ENCODE results near the gene NTN4. TPM values are rescaled to one million over a fixed set of nuclear protein-coding genes. Genes with fewer than 3 reads are reported as not detected.

The NTN4 gene
- total RNA-seq, 1 experiment from 2014 or later, result not detected

GRCh38 chr12:95611676-95612309 lies 178.8 kb downstream of the NTN4 start:
- Histone ChIP-seq H3K4me1 (ENCODE audit: low read length) (no peaks in the 10 kb centered on the region), H4K20me1 (ENCODE audit: insufficient read depth, low read depth, low read length) (no peaks in the 10 kb centered on the region), H3K79me2 (ENCODE audit: low read length) (no peaks in the 10 kb centered on the region), H3K36me3 (ENCODE audit: insufficient read depth, low read length) (no peaks in the 10 kb centered on the region), H3K9ac (ENCODE audit: low read length) (no peak overlapping the region), H3K9me3 (ENCODE audit: low read length) (no peaks in the 10 kb centered on the region), H3K9me2 (replicated peaks; ENCODE audit: insufficient read depth, low read length) (no peaks in the 10 kb centered on the region), H3K4me3 (ENCODE audit: low read length) (no peak overlapping the region), H2AFZ (ENCODE audit: low read length) (no peak overlapping the region), H3K27ac (ENCODE audit: low read length) (no peak overlapping the region), H3K27me3 (ENCODE audit: low read length) (no peaks in the 10 kb centered on the region), H3K4me2 (ENCODE audit: low read depth, low read length, poor library complexity, severe bottlenecking) (no peak overlapping the region)
- DNase-seq, result no peak

- no peaks in the 10 kb centered on the region for H4K20me1 ChIP-seq (ENCODE audit: insufficient read depth, low read depth, low read length)
- no peak overlapping the region for H3K27ac ChIP-seq (ENCODE audit: low read length)
- no peaks in the 10 kb centered on the region for H3K79me2 ChIP-seq (ENCODE audit: low read length)
- no peak overlapping the region for H3K9ac ChIP-seq (ENCODE audit: low read length)
- H3K4me1 ChIP-seq (ENCODE audit: low read length), result no peaks in the 10 kb centered on the region
- H3K4me2 ChIP-seq (ENCODE audit: low read depth, low read length, poor library complexity, severe bottlenecking), result no peak overlapping the region
- H3K9me2 ChIP-seq (replicated peaks; ENCODE audit: insufficient read depth, low read length), result no peaks in the 10 kb centered on the region
- no peak overlapping the region for H3K4me3 ChIP-seq (ENCODE audit: low read length)
- H3K36me3 ChIP-seq (ENCODE audit: insufficient read depth, low read length), result no peaks in the 10 kb centered on the region
- no peak overlapping the region for H2AFZ ChIP-seq (ENCODE audit: low read length)
- DNase-seq, result no peak
- H3K9me3 ChIP-seq (ENCODE audit: low read length), result no peaks in the 10 kb centered on the region
- H3K27me3 ChIP-seq (ENCODE audit: low read length), result no peaks in the 10 kb centered on the region
These were observed 182.1 kb downstream of the NTN4 start for GRCh38 chr12:95608252-95609033.

Small RNA genes within 50 kb of the gene (small RNA-seq; reads per million reads assigned to genes)
- gene RF00019, result not detected
- not detected for gene RNU6-247P

Other genes with a start within 250 kb of the NTN4 start
- 0.11 TPM in 1 of 2 replicates, not detected in the other for gene USP44, start 239.3 kb downstream of the NTN4 start, total RNA-seq (2014; rRNA removed; shearing (Covaris generic); ENCODE audit: low replicate concordance)
- gene SNRPF, start 68.2 kb upstream of the NTN4 start, total RNA-seq (2014; rRNA removed; shearing (Covaris generic); ENCODE audit: low replicate concordance), result 17.6 and 41.4 TPM in 2 replicates
- 0.07 TPM in 1 of 2 replicates, not detected in the other for gene CCDC38, start 151.8 kb upstream of the NTN4 start, total RNA-seq (2014; rRNA removed; shearing (Covaris generic); ENCODE audit: low replicate concordance)
- 0.29 and 0.56 TPM in 2 replicates for gene AMDHD1, start 152.6 kb upstream of the NTN4 start, total RNA-seq (2014; rRNA removed; shearing (Covaris generic); ENCODE audit: low replicate concordance)
- 0.07 and 0.69 TPM in 2 replicates for gene HAL, start 205.6 kb upstream of the NTN4 start, total RNA-seq (2014; rRNA removed; shearing (Covaris generic); ENCODE audit: low replicate concordance)
- gene LTA4H, start 244.8 kb upstream of the NTN4 start, total RNA-seq (2014; rRNA removed; shearing (Covaris generic); ENCODE audit: low replicate concordance), result 88.7 and 120 TPM in 2 replicates

Measured in Karpas-422 (cell line).